GM19193 (cell line): ENCODE data around the gene SYMPK.

ENCODE experiments used
- POLR2A ChIP-seq: IDR thresholded peaks from 4 replicates; pipeline ENCODE4 v1.6.1; 2011; ENCODE audit not compliant: insufficient read depth, insufficient read length; ENCODE audit errors: extremely low read depth

The SYMPK gene

DNA sequence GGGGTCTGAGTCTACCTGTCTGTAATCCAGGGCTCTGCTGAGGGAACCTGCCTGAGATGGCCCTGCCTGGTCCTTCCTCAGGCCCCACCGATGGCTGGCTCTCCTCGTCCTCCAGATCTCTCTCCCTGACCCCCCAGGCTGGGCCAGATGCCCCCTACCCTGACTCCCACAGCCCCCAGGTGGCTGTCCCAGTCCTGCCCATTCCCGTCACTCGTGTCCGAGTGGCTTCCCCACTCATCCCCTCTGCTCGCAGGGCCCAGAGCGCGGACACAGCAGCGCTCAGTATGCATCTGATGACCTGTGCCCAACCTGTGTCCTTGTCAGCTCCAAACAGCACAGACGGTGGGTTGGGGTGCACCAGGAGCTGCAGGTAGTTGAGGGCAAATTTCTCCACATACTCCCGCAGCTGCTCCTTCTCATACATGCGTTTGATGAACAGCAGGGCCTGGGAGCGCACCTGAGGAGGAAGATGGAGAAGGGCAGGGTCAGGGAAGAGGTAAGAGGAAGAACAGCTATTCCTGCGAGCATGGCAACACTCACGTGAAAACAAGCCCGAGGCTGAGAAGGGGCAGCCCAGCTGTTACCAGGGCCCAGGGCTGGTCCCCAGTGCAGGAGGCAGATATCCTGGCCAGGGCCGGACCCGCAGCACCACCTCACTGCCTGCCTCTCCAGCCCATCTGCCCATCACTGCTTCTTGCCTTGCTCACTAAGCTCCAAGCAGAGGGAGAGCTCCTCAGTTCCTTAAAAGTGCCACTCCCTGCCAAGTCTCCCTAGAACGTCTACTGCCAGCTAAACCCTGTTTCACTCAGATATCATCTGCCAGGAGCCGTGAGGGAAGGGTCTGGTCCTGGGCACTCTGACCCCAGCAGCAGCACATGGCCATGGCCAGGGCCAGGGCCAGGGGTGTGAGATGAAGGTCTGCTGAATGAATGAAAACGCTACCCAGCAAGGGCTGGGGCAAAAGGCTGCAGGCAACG, 36.7 kb downstream of the SYMPK start:
- TF ChIP-seq POLR2A = no peak

DNA sequence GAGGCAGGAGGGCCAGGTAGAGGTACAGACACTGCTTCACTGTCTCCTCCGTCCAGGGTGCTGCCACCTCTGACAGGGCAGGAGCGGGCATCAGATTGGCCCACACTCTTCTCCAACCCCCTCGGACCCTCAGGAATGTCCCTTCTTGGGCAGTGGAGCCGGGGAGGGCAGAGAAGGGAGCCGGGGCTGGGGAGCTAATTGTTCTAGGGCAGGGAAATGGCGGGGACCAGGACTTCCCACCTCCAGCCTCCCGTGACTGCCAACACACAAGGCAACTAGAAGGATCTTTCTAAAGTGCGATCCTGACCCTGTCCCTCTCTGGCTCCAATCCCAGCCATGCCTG, 37.7 kb downstream of the SYMPK start:
- no peak for TF ChIP-seq POLR2A

DNA sequence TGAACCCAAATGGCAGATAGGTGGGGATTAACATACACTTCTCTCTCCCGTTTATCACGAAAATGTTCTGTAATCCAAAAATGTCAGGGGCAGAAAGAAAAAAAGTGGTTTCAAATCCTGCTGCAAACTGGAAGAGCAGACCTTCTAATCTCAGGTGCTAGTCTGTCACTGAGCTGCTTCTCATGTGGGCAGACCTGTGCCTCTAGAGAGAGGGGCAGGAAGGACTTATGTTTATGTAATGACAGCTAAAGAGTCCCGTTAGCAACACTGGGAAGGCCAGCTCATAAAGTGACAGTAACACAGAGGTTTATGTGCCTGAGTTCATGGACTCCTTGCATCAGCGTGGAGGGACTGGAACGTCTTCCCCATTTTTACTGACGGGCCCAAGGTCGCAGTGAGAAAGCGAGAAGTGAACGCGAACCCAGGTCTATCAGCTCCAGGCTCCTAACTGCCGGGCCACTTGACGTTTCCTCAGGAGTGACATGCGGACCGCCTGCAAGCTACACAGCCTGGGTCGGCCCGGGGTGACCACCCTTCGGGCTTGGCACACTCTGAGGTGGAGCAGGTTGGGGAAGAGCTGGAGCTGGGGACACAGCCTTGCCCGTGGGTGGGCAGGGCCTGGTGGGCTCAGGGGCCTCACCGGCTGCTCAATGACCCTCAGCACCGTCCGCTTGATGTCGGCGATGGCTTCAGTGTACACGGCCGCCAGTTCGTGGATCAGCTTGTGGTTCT, 38.2 kb downstream of the SYMPK start:
- TF ChIP-seq POLR2A = no peak

DNA sequence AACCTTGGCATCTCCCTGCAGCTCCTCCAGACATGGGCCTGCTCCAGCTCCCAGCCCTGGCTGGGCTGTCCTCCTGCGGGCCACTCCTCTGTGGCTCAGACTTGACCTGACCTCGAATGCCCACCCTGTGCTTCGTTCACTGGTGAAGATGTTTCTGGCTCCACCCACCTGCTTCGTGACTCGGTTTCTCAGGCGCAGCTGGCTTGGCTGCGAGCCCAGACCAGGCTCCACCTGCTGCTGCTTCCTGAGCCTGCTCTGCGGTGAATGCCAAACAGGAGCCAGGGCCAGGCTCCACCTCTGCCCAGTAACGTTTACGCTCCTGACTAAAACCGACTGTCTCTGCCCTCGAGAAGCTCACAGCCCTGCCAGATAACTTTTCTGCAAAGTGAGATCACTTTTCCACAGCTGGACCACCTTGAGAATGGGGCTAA, 38.9 kb downstream of the SYMPK start:
- no peak for TF ChIP-seq POLR2A

DNA sequence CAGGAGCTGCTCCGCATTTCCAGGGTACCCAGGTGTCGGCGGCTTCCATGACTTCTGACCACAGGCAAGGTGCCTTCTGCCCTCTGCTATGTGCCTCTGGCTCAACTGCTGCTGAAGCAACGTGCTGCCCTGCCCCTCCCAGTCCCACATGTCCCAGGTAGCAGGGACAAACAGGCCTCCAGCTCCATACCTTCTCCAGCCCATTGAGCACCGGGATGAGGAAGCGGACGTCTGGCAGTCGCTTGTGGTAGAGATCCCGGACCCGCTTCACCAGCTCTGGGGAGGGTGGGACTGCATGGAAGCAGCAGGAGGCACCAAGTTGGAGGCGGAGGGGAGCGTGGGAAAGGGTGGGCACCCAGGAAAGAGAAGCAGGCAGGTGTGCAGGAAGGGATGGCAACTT, 39.8 kb downstream of the SYMPK start:
- TF ChIP-seq POLR2A = no peak

DNA sequence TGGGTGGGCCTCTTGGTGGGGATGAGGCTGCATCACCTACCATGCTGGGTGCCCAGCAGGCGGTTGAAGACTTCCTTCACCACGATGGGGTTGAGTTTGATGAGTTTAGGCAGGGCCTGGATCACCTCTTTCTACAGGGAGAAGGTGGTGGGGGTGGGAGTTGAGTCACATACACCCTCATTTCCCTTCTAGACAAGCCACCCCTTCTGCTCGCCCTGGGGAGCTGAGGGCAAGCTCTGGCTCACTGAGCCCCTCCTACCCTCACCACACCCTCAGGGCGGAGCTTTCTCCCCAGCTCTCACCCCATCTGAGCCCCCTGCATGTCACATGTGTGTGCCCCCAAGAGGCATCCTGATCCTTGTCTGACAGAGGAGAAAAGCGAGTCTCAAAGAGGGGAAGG, 40.2 kb downstream of the SYMPK start:
- no peak for TF ChIP-seq POLR2A

DNA sequence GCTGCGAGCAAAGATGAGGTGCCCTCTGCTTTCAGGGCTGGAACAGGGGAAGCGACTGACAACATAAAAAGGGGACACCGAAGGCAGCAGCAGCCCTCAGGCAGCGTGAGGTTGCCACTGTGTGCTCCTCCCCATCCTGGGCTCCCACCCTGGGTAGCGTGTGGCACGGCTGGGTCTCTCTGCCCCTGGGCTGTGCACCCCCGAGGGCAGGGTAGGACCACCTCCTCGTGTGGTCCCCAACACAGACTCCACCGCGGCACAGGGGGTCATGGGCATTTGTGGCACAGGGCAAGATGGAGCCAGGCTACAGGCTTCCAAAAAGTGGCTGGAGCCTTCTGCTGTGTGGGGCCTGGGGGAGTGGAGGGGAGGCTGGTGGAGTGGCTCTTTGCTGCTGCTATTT, 41.4 kb downstream of the SYMPK start:
- TF ChIP-seq POLR2A = no peak

DNA sequence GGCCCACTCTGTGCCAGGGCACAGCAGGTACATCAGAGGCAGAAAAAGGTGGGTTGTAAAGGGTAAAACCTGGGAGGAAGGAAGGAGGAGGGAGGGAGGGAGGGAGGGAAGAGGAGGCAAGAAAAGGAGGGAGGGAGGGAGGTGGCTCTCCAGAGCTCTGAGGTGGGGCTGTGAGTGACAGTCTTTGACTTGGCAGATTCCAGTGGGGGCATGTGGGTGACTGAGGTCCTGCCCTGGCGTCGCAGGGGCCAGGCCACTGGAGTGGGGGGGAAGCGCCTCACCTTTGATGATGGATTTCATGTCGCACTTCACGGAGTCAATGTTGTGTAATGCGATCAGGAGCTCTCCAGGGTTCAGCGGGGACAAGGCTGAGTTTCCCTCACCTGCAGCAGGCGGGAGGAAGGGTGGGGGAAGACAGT, 41.8 kb downstream of the SYMPK start:
- TF ChIP-seq POLR2A = peak; percentile 15

DNA sequence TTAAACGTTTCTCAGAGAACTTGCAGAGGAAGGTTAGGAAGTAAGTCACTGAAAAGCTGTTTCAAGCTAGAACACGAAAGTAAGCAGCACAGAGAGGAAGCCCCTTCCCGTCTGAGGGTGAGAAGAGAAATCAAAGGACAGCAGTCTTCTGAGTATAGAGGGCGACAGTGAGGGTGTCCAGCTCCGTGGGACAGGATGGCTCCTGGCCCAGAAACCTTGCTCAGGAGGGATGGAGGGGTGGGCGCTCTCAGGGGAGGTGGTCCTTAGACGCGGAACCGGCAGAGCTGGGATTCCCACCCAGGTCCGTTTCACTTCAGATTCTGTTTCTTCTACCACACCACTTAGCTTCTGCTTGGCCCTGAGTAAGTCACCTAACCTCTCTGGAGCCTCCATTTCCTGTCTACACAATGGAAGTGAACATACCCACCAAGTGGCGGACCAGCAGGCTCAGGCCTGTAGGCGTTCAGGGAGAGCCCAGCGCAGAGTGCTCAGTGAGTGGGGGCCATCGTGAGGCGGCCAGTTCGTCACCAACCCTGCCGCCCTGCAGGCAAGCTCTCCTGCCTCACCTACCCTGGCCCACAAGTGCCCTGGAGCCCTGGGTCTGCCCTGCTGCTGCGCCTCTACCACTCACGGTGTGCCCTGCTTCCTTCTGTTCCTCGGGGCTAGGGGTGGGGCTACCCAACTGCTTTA, 42.4 kb downstream of the SYMPK start:
- TF ChIP-seq POLR2A = no peak

DNA sequence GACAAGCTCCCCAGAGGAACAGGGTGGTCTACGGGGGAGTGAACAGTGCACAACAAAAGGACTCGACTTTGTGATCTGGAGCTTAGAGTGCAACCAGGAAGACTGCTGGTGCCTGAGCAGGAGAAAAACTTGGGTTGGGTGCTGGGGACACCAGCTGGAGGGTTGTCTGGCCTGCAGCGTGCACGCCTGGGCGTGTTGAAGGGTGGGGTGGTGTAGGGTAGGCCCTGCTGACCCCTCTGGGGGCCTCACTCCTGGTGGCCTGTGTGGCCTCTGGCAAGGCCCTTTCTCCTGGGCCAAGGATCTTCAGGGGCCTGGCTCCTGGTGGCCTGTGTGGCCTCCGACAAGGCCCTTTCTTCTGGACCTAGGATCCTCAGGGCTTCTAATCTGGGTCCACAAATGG, 43.2 kb downstream of the SYMPK start:
- no peak for TF ChIP-seq POLR2A

DNA sequence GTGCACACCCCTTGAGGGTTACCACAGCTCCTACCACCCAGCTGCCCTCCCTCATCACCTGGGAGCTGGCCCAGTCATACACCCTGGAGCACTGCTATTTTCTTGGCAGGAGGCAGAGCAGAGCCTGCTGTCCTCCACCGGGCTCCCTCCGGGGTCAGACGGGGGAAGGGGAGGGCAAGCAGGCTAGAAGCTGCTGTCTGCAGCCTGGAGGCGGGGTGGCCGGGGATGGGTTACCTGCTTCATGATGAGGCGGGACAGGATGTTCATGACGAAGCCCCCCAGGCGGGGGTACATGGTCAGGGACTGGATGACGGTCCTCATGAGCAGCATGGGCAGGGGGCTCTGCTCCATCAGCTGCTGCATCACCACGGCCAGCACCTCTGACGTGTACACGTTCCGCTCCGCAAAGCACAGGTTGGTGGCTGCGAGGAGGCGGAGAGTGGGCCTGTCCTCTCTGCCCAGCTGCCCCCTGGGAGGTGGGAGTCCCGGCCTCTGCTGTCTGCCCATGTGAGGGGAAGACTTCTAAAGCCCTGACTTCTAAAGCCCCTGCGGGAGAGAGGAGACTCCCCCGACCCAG, 45.1 kb downstream of the SYMPK start:
- no peak for TF ChIP-seq POLR2A

DNA sequence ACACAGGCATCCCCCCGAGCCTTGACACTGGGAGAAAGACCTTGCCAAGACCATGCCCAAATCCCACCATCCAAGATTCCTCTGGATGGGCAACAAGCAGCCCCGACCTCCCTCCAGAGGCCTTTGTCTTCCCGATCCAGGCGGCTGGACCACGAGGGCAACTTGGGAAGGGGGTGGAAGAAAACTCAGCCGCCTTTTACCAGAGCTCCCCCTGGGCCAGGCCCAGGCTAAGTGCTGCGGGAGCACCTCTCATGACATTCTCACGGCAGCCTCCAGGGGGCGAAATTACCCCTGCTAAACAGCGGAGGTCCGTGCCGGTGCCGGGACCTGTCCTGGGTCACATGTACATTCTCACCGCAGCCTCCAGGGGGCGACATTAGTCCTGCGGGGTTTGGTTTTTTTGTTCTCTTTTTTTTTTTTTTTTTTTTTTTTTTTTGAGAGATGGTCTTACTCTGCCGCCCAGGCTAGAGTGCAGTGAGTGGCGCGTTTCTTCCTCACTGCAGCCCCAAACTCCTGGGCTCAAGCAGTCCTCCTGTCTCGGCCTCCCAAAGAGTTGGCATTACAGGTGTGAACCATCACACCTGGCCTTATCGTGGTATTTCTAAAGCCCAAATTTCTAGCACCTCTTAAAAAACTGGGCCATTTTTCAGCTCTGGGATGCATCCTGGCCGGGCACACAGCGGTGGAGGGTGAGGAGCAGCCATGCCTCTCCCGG, 45.8 kb downstream of the SYMPK start:
- peak; percentile 11 for TF ChIP-seq POLR2A

DNA sequence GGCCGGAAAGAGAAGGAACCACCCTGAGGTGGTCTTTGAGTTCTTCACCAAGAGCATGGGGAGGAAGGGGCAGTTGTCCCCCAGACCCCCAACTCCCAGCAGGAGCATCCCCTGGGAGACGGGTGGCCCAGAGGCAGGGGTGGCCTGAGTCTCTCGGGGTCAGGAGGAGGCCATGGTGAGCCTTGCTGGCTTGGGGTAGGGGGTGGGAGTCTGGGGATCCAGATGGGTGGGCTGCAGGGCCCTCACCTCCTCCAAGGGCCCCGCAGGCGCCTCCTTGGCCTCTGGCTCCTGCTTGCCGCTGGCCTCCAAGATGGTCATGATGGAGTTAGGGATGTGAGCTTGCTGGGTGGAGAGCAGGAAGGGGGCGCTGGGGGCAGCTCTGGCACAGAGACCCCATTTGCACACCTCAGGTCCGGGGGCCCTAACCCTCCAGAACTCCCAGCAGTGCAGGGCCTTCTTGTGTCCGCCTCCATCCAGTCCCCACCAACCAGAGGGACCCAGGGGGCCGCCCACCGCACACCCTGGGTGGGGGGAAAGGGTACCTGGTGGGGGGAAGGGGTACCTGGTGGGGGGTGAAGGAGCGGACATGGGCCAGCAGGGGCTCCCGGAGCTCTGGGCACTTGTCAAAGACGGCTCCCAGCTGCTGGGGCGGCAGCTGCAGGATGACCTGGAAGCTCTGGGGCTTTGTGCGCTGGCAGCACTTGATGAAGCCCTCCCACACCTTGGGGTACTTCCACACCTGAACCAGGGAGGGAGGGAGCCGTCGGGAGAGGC, 46.5 kb downstream of the SYMPK start:
- TF ChIP-seq POLR2A = peak; percentile 27
